ENCODE results near the gene TMEM80. TPM values are rescaled to one million over a fixed set of nuclear protein-coding genes. Genes with fewer than 3 reads are reported as not detected.
"Not testable (repeated sequence)": the region's sequence is repeated elsewhere in the genome, so short reads cannot be mapped to it uniquely, and the experiment has no call there.

The TMEM80 gene
- polyA plus RNA-seq, 4 donors = 36.1 to 56.7 (median 46.3) TPM

- DNase-seq (ENCODE audit: low read depth in 4 of 4, low spot score in 2 of 4) = no peak
These were observed 24.5 kb downstream of the TMEM80 start for GRCh38 chr11:720017-720641.

GRCh38 chr11:720642-721246, 25.1 kb downstream of the TMEM80 start:
- DNase-seq (ENCODE audit: low read depth in 4 of 4, low spot score in 2 of 4) = no peak

- no peak for DNase-seq (ENCODE audit: low read depth in 4 of 4, low spot score in 2 of 4)
These were observed 25.7 kb downstream of the TMEM80 start for GRCh38 chr11:721247-721740.

- no peak for DNase-seq (ENCODE audit: low read depth in 4 of 4, low spot score in 2 of 4)
These were observed 26.2 kb downstream of the TMEM80 start for GRCh38 chr11:721741-722345.

GRCh38 chr11:722346-722811, 26.8 kb downstream of the TMEM80 start:
- DNase-seq (ENCODE audit: low read depth in 4 of 4, low spot score in 2 of 4) = no peak

GRCh38 chr11:723120-723883, 27.7 kb downstream of the TMEM80 start:
- DNase-seq (ENCODE audit: low read depth in 4 of 4, low spot score in 2 of 4) = no peak

GRCh38 chr11:724049-724777, 28.6 kb downstream of the TMEM80 start:
- no peak for DNase-seq (ENCODE audit: low read depth in 4 of 4, low spot score in 2 of 4)

- DNase-seq (ENCODE audit: low read depth in 4 of 4, low spot score in 2 of 4) = no peak
These were observed 29.3 kb downstream of the TMEM80 start for GRCh38 chr11:724778-725386.

- no peak for DNase-seq (ENCODE audit: low read depth in 4 of 4, low spot score in 2 of 4)
These were observed 30.1 kb downstream of the TMEM80 start for GRCh38 chr11:725624-726202.

- no peak for DNase-seq (ENCODE audit: low read depth in 4 of 4, low spot score in 2 of 4)
These were observed 30.9 kb downstream of the TMEM80 start for GRCh38 chr11:726278-727220.

GRCh38 chr11:727281-727701, 31.7 kb downstream of the TMEM80 start:
- no peak for DNase-seq (ENCODE audit: low read depth in 4 of 4, low spot score in 2 of 4)

- DNase-seq (ENCODE audit: low read depth in 4 of 4, low spot score in 2 of 4) = no peak
These were observed 32.5 kb downstream of the TMEM80 start for GRCh38 chr11:727859-728748.

- no peak for DNase-seq (ENCODE audit: low read depth in 4 of 4, low spot score in 2 of 4)
These were observed 33.4 kb downstream of the TMEM80 start for GRCh38 chr11:728901-729491.

GRCh38 chr11:729492-730074, 34.0 kb downstream of the TMEM80 start:
- no peak for DNase-seq (ENCODE audit: low read depth in 4 of 4, low spot score in 2 of 4)

GRCh38 chr11:733072-733471, 37.5 kb downstream of the TMEM80 start:
- no peak for DNase-seq (ENCODE audit: low read depth in 4 of 4, low spot score in 2 of 4)

GRCh38 chr11:734541-734940, 38.9 kb downstream of the TMEM80 start:
- DNase-seq (ENCODE audit: low read depth in 4 of 4, low spot score in 2 of 4) = not testable (repeated sequence)

- no peak for DNase-seq (ENCODE audit: low read depth in 4 of 4, low spot score in 2 of 4)
These were observed 41.8 kb downstream of the TMEM80 start for GRCh38 chr11:737366-737765.

Data from left renal cortex interstitium (tissue), 4 donors.